HL-60 (cell line): ENCODE data around the gene SEMA6B.

Experiments
- DNase-seq, 2 experiments: peaks; one replicate each; pipeline ENCODE4 v3.0.0-alpha.2; 2010 to 2020; ENCODE audit warnings: low read depth in 1 of 2, low spot score in 1 of 2
- H3K27ac ChIP-seq: fragments of 250-450 bp; sonication (Bioruptor Pico); replicated peaks from 2 replicates; pipeline ENCODE4 v1.5.1; 2020; ENCODE audit warnings: mild to moderate bottlenecking, moderate library complexity
- H3K27me3 ChIP-seq: fragments of 250-450 bp; sonication (Bioruptor Pico); 2 replicates; pipeline ENCODE4 v1.5.1; 2021; ENCODE audit warnings: mild to moderate bottlenecking, moderate library complexity; ENCODE audit not compliant: insufficient read depth, poor library complexity, severe bottlenecking
- H3K4me3 ChIP-seq: replicated peaks from 2 replicates; pipeline ENCODE4 v1.5.1; 2011; ENCODE audit warnings: mild to moderate bottlenecking, control low read depth, low read length; ENCODE audit not compliant: insufficient read depth
- CTCF ChIP-seq: IDR thresholded peaks from one replicate; pipeline ENCODE4 v1.5.1; 2011; ENCODE audit warnings: low read length, control low read depth, inconsistent platforms; ENCODE audit not compliant: insufficient read depth
- GABPA ChIP-seq: IDR thresholded peaks from 2 replicates; pipeline ENCODE4 v1.6.1; 2012; ENCODE audit warnings: low read depth
- POLR2AphosphoS5 ChIP-seq: IDR thresholded peaks from 2 replicates; pipeline ENCODE4 v1.6.1; 2012; ENCODE audit warnings: low read depth
- SPI1 ChIP-seq: IDR thresholded peaks from 2 replicates; pipeline ENCODE4 v1.6.1; 2012; ENCODE audit warnings: low read depth, mild to moderate bottlenecking, borderline replicate concordance
- TF ChIP-seq, protein P1 (sequence below): IDR thresholded peaks from 2 replicates; pipeline ENCODE4 v1.6.1; 2012; ENCODE audit warnings: low read depth; ENCODE audit not compliant: insufficient replicate concordance

SEMA6B gene

GRCh38 chr19:4573682-4574081, 14.2 kb upstream of the SEMA6B start:
- no peak overlapping the region for H3K27ac ChIP-seq
- TF ChIP-seq, protein P1, sequence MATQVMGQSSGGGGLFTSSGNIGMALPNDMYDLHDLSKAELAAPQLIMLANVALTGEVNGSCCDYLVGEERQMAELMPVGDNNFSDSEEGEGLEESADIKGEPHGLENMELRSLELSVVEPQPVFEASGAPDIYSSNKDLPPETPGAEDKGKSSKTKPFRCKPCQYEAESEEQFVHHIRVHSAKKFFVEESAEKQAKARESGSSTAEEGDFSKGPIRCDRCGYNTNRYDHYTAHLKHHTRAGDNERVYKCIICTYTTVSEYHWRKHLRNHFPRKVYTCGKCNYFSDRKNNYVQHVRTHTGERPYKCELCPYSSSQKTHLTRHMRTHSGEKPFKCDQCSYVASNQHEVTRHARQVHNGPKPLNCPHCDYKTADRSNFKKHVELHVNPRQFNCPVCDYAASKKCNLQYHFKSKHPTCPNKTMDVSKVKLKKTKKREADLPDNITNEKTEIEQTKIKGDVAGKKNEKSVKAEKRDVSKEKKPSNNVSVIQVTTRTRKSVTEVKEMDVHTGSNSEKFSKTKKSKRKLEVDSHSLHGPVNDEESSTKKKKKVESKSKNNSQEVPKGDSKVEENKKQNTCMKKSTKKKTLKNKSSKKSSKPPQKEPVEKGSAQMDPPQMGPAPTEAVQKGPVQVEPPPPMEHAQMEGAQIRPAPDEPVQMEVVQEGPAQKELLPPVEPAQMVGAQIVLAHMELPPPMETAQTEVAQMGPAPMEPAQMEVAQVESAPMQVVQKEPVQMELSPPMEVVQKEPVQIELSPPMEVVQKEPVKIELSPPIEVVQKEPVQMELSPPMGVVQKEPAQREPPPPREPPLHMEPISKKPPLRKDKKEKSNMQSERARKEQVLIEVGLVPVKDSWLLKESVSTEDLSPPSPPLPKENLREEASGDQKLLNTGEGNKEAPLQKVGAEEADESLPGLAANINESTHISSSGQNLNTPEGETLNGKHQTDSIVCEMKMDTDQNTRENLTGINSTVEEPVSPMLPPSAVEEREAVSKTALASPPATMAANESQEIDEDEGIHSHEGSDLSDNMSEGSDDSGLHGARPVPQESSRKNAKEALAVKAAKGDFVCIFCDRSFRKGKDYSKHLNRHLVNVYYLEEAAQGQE: no peak
- no peak for TF ChIP-seq GABPA
- no peak for TF ChIP-seq CTCF
- TF ChIP-seq POLR2AphosphoS5: no peak
- TF ChIP-seq SPI1: no peak
- no peak for DNase-seq
- H3K27me3 ChIP-seq: peaks cover 3% of the 10 kb centered on the region
- no peak overlapping the region for H3K4me3 ChIP-seq

GRCh38 chr19:4571305-4571917, 11.9 kb upstream of the SEMA6B start:
- no peak overlapping the region for H3K4me3 ChIP-seq
- DNase-seq: no peak
- H3K27ac ChIP-seq: no peak overlapping the region
- TF ChIP-seq CTCF (no peak), GABPA (no peak), SPI1 (no peak), POLR2AphosphoS5 (no peak)
- TF ChIP-seq, protein P1: no peak
- no peaks in the 10 kb centered on the region for H3K27me3 ChIP-seq

DNA sequence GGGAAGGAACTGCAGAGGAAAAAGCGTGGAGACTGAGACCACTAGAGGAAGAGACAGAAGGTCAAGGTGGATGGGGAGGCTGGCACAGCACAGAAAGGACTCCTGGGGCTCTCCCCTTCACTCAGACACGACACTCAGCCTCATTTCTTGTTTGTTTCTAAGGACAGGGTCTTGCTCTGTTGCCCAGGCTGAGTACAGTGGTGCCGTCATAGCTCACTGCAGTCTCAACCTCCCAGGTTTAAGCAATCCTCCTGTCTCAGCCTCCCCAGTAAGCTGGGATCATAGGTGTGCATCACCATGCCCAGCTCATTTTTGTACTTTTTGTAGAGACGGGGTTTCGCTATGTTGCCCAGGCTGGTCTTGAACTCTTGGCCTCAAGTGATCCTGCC, 11.4 kb upstream of the SEMA6B start:
- DNase-seq: no peak
- no peaks in the 10 kb centered on the region for H3K27me3 ChIP-seq
- TF ChIP-seq, protein P1: no peak
- TF ChIP-seq GABPA (no peak), POLR2AphosphoS5 (no peak), SPI1 (no peak), CTCF (no peak)
- H3K27ac ChIP-seq: no peak overlapping the region
- no peak overlapping the region for H3K4me3 ChIP-seq
